GF-D8 (cell line): Measurements from ENCODE around the gene DKK3.

Experiments used
- DNase-seq: peaks from one replicate; lab custom pipeline; 2025; lab: John Stamatoyannopoulos, UW

The DKK3 gene

DNA sequence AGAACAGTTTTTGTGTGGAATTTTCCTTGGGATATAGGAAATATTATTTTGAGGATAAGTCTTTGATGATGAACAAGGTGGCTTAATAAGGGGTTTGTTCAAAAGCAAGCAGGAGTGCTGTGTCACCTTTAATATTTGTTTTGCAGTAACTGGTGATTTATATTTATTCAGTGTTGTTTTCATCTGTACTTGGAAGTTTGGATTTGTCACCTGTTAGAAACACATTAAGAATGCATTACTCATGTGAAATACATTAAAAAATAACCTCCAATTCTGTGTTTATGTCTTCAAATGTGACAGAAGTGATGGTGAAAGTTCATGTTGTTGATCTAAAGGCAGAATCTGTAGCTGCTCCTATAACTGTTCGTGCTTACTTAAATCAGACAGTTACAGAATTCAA, 70.5 kb downstream of the DKK3 start:
- no peak for DNase-seq

DNA sequence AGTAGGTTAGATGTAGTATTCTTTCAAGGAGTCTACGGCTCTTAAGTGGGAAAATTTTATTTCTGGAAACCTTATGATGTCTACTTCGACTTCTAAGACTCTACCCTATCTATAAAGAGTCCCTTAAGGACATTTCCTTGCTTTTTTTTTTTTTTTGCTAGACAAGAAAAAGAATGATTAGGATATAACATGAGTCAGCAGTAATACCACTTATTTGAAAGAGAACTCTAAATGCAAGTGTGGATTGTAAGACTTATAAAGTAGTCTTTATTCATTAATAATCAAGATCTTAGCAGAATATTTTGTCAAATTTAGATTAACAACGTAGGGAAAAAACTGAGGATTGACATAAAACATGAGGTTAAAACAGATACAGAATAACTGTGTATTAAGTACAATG, 71.0 kb downstream of the DKK3 start:
- DNase-seq: no peak

DNA sequence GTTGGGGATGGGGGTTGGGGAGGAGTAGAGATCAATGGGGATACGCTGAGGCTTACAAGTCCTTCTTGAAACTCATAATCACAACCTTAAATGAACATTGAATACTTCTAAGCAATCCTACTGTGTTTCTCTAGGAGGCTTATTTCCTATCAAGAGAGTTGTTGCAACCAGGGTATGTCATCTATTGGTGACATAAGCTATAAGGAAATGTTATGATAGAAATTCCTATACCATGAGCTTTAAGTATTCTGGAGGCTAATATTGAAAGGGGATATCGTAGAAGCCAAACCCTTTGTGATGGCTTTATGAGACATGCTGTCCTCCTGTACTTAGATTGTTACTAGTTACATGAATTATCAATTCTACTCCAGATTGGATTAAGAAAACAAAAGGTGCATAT, 72.9 kb downstream of the DKK3 start:
- no peak for DNase-seq

DNA sequence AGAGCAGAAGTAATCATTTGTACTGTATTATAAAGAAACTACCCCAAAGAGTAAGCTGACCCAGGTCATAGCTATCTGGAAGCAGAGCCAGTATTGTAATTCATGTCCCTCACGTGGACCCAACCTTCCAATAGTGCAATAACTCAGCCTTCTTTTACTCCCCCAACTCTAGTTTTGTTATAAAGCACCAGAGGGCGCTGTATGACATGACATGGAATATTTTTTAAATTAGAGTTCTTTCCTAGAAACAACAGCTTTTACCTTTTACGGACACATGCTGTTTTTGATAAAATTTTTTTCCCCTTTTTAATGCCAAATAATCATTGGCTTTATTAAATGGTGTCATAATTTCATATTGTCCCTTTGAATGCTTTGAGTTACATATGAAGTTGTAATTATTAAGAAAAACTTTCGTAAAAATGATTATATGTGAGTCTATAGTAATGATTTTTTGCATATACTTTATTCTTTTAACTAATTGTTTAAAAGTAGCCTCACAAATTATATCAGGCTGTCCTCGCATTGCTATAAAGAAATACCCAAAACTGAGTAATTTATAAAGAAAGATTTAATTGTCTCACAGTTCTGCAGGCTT, 76.9 kb downstream of the DKK3 start:
- DNase-seq: no peak

DNA sequence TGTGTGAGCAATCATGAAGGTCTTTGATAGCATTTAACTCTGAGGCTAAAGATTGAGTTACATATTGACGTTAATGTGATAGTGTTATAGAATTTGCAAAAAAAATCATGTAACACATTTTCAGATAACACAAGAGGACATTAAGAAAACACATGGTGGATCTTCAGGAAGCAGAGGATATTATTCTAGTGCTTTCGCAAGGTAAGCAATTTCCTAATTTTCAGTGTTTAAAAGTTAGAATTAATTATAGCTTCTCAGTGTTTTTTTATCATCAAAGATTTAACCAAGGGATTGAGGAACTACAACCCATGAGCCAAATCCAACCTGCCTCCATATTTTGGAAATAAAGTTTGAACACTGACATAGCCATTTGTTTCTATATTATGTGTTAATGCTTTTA, 78.5 kb downstream of the DKK3 start:
- DNase-seq: no peak

DNA sequence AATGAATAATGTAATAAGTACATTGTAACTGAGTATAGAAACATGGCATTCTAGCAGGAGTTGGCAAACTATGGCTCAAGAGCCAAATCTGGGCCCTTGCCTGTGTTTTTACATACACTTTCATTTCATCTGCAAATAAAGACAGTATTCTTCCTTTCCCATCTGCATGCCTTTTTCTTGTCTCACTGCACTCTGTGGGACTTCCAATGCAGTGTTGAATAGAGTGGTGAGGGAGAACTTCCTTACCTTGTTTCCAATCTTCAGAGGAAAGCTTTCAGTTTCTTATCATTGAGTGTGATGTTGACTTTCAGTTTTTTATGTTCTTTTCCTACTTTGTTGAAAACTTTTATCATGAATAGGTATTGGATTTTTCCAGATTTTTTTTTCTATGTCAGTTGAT, 84.6 kb downstream of the DKK3 start:
- no peak for DNase-seq

DNA sequence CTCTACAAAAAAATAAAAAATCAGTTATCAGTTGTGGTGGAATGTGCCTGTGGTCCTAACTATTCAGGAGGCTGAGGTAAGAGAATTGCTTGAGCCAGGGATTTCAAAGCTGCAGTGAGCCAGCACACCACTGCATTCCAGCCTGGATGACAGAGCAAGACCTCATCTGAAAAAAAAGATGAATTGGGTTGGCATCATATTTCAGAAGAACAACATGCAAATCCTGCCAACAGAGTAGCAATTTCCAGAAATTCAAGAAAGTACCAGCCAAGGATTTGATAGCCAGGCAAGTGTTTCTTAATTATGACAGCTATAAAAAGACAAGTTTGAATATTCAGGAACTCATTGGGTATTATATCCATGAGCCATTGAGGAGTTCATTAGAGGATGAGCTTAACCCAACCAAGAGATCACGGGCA, 91.4 kb downstream of the DKK3 start:
- DNase-seq: no peak

DNA sequence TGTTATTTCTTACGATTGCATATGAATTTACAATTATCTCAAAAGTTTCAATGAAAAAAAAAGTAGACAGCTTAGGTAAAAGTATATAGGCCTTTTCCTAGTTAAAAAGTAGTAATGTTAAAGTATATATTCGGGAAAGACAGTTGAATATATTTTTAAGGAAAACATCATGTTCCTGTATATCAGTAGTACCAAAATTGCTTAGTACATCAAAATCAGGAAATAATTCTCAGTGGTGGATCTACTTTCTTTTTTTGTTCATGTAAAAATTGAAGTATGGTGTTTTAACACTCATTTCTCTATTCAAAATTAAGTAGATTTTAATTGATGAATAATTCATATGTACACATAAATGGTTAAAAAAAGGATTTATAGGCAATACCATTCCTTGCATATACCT, 92.8 kb downstream of the DKK3 start:
- DNase-seq: no peak

DNA sequence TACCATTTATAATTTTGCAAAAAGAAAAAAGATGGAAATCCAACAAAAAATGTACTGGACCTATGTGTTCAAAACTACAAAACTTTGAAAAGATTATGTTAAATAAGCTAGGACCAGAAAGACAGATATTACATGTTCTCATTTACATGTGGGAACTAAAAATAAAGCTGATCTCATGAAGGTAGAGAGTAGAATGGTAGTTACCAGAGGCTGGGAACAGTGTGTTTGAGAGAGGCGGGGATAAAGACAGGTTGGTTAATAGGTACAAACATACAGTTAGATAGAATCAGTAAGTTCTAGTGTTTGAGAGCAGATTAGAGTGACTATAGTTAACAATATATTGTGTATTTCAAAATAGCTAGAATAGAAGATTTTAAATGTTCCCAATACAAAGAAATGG, 95.0 kb downstream of the DKK3 start:
- no peak for DNase-seq
